Measurements from ENCODE around the gene TLE5.

Gene TLE5

GRCh38 chr19:3073159-3073563, 10.9 kb upstream of the TLE5 start:
- no peak for DNase-seq (ENCODE audit: low read depth in 1 of 2, low spot score in 1 of 2)
- no peak for TF ChIP-seq SPI1 (IDR thresholded peaks at IDR 0.05; ENCODE audit: borderline replicate concordance, low read depth)
- no peak for TF ChIP-seq GABPA (IDR thresholded peaks at IDR 0.05; ENCODE audit: low read depth)
- no peak for TF ChIP-seq REST (IDR thresholded peaks at IDR 0.05; ENCODE audit: insufficient replicate concordance, low read depth)
- TF ChIP-seq CTCF (IDR thresholded peaks at IDR 0.05; ENCODE audit: insufficient read depth, low read length) = no peak
- no peak for TF ChIP-seq POLR2AphosphoS5 (IDR thresholded peaks at IDR 0.05; ENCODE audit: low read depth)
- Histone ChIP-seq H3K27me3 (ENCODE audit: insufficient read depth, poor library complexity, severe bottlenecking) (peaks cover 2% of the 10 kb centered on the region), H3K27ac (replicated peaks) (no peak overlapping the region), H3K4me3 (replicated peaks; ENCODE audit: insufficient read depth, low read length) (no peak overlapping the region)

- no peak for DNase-seq (ENCODE audit: low read depth in 1 of 2, low spot score in 1 of 2)
- Histone ChIP-seq H3K27ac (replicated peaks) (no peak overlapping the region), H3K27me3 (ENCODE audit: insufficient read depth, poor library complexity, severe bottlenecking) (peaks cover 2% of the 10 kb centered on the region), H3K4me3 (replicated peaks; ENCODE audit: insufficient read depth, low read length) (no peak overlapping the region)
- TF ChIP-seq SPI1 (IDR thresholded peaks at IDR 0.05; ENCODE audit: borderline replicate concordance, low read depth) (no peak), REST (IDR thresholded peaks at IDR 0.05; ENCODE audit: insufficient replicate concordance, low read depth) (no peak), CTCF (IDR thresholded peaks at IDR 0.05; ENCODE audit: insufficient read depth, low read length) (no peak), POLR2AphosphoS5 (IDR thresholded peaks at IDR 0.05; ENCODE audit: low read depth) (no peak), GABPA (IDR thresholded peaks at IDR 0.05; ENCODE audit: low read depth) (no peak)
These were observed 9.5 kb upstream of the TLE5 start for GRCh38 chr19:3071768-3072167.

GRCh38 chr19:3068071-3068470, 5.8 kb upstream of the TLE5 start:
- H3K4me3 ChIP-seq (replicated peaks; ENCODE audit: insufficient read depth, low read length) = no peak overlapping the region
- no peak for DNase-seq (ENCODE audit: low read depth in 1 of 2, low spot score in 1 of 2)
- H3K27me3 ChIP-seq (ENCODE audit: insufficient read depth, poor library complexity, severe bottlenecking) = peaks cover under 1% of the 10 kb centered on the region
- H3K27ac ChIP-seq (replicated peaks) = no peak overlapping the region
- no peak for TF ChIP-seq GABPA (IDR thresholded peaks at IDR 0.05; ENCODE audit: low read depth)
- no peak for TF ChIP-seq POLR2AphosphoS5 (IDR thresholded peaks at IDR 0.05; ENCODE audit: low read depth)
- TF ChIP-seq CTCF (IDR thresholded peaks at IDR 0.05; ENCODE audit: insufficient read depth, low read length) = no peak
- TF ChIP-seq REST (IDR thresholded peaks at IDR 0.05; ENCODE audit: insufficient replicate concordance, low read depth) = no peak
- TF ChIP-seq SPI1 (IDR thresholded peaks at IDR 0.05; ENCODE audit: borderline replicate concordance, low read depth) = no peak
